H1 (cell line): ENCODE data around the gene DVL1.

Experiments used
- ATF3 ChIP-seq: IDR thresholded peaks from 2 replicates; pipeline ENCODE4 v1.6.1; 2011; ENCODE audit warnings: low read depth, mild to moderate bottlenecking, low read length; ENCODE audit not compliant: insufficient read depth
- CHD1 ChIP-seq: IDR thresholded peaks from 2 replicates; pipeline ENCODE4 v1.6.1; 2012; ENCODE audit warnings: low read depth, low read length, improper control_type of control experiment
- CTBP2 ChIP-seq: IDR thresholded peaks from 2 replicates; pipeline ENCODE4 v1.7.0; 2011; ENCODE audit warnings: borderline replicate concordance, mild to moderate bottlenecking, moderate library complexity, mixed read lengths, low read length; ENCODE audit not compliant: insufficient read depth, insufficient read length
- CTCF ChIP-seq, 3 experiments: IDR thresholded peaks; 1 replicate in 2 of 3; 2 replicates in 1 of 3; pipeline versions ENCODE4 v1.5.1 to v1.6.1; 2011; ENCODE audit warnings: low read length in 3 of 3, mild to moderate bottlenecking in 3 of 3, inconsistent platforms in 2 of 3, low read depth in 1 of 3, moderate library complexity in 1 of 3; ENCODE audit not compliant: insufficient read depth in 1 of 3; ENCODE audit errors: control extremely low read depth in 1 of 3
- EP300 ChIP-seq, 2 experiments: IDR thresholded peaks; 1 replicate in 1 of 2; 2 replicates in 1 of 2; pipeline ENCODE4 v1.6.1; 2011 to 2012; ENCODE audit warnings: low read depth in 2 of 2, low read length in 2 of 2, mild to moderate bottlenecking in 2 of 2, borderline replicate concordance in 1 of 2, inconsistent platforms in 1 of 2, moderate library complexity in 1 of 2
- JUN ChIP-seq: IDR thresholded peaks from 2 replicates; pipeline ENCODE4 v1.6.1; 2011; ENCODE audit warnings: low read depth, mild to moderate bottlenecking, improper control_type of control experiment, low read length
- MAX ChIP-seq: IDR thresholded peaks from 2 replicates; pipeline ENCODE4 v1.6.1; 2012; ENCODE audit warnings: inconsistent platforms
- RNF2 ChIP-seq: fragments of 200-900, 300-1000 bp; sonication (generic); IDR thresholded peaks from 2 replicates; pipeline ENCODE4 v1.7.1; 2016; ENCODE audit warnings: borderline replicate concordance, low read depth, mild to moderate bottlenecking, antibody characterized with exemption, low read length; ENCODE audit not compliant: poor library complexity, severe bottlenecking; ENCODE audit errors: missing control alignments
- TCF12 ChIP-seq: IDR thresholded peaks from 2 replicates; pipeline ENCODE4 v1.6.1; 2011; ENCODE audit warnings: low read depth, mild to moderate bottlenecking, low read length
- TEAD4 ChIP-seq: IDR thresholded peaks from 2 replicates; pipeline ENCODE4 v1.6.1; 2012; ENCODE audit warnings: low read depth, low read length, inconsistent platforms, mixed read lengths
- YY1 ChIP-seq: IDR thresholded peaks from 2 replicates; pipeline ENCODE4 v1.6.1; 2011; ENCODE audit warnings: low read depth, mild to moderate bottlenecking, low read length

GRCh38 chr1:1356796-1357401 is 7.7 kb upstream of the DVL1 start:
- TF ChIP-seq CTCF (IDR thresholded peaks at IDR 0.05; ENCODE audit: control extremely low read depth in 1 of 3, insufficient read depth in 1 of 3, low read depth in 1 of 3, low read length in 3 of 3) (no peak), MAX (no peak), ATF3 (no peak), CTBP2 (no peak), YY1 (no peak), TEAD4 (no peak), EP300 (IDR thresholded peaks at IDR 0.05; ENCODE audit: borderline replicate concordance in 1 of 2, low read depth in 2 of 2, low read length in 2 of 2) (no peak), RNF2 (no peak), JUN (no peak), CHD1 (no peak), TCF12 (no peak)
